ENCODE measurements around the gene HHEX. TPM values are rescaled to one million over a fixed set of nuclear protein-coding genes. Genes with fewer than 3 reads are reported as not detected.

HHEX gene
- total and polyA plus RNA-seq, 2 of the 4 experiments (the other 2 are of a cell fraction): 2.3 to 7.7 TPM

- CTCF ChIA-PET: no interaction called here
- ATAC-seq (ENCODE audit: low read depth) (no peak), DNase-seq (no peak)
- H4K20me1 ChIP-seq (ENCODE audit: insufficient read depth, low read length): 0 out of 2 replicates have a peak, but pooled peaks cover 3% of the 10 kb centered on the region
- intact Hi-C loops (cut with micrococcal nuclease): loop anchor here (5.0 kb wide), 1 partner anchor 130 kb away; no protein-coding TSS in a partner anchor
- WGBS, 2 experiments (ENCODE audit: extremely low coverage in 2 of 2, insufficient read length in 1 of 2): 60% methylated on average over 10 of the region's 34 CpGs; no CpG with 5 or more reads in 1 of the 2 experiments
- H3K9me1 ChIP-seq (ENCODE audit: insufficient read depth, low read length): peaks cover 8% of the 10 kb centered on the region; the same call in 1 of the 2 replicates
- peak overlapping the region; percentile 72 for H3K23ac ChIP-seq (ENCODE audit: low read depth, low read length)
- H3K4ac ChIP-seq (ENCODE audit: low read depth, low read length): peak overlapping the region; percentile 7; the same call in 1 of the 2 replicates
- H2BK5ac ChIP-seq (ENCODE audit: low read depth, low read length, poor library complexity, severe bottlenecking): no peak overlapping the region
- no peak overlapping the region for H2BK15ac ChIP-seq (ENCODE audit: low read depth, low read length)
- H2AK5ac ChIP-seq (ENCODE audit: low read depth, low read length): peak overlapping the region; percentile 41
- H3K9ac ChIP-seq (ENCODE audit: low read depth, low read length): peak overlapping the region; percentile 16
- H3K4me2 ChIP-seq (ENCODE audit: low read depth, low read length): peak overlapping the region; percentile 75
- dilution Hi-C loops (cut with HindIII; ENCODE audit: low sequenced_read_pairs, unreplicated experiment): no loop called here
- H4K91ac ChIP-seq (ENCODE audit: insufficient read depth, low read depth, low read length): no peak overlapping the region
- H4K8ac ChIP-seq (ENCODE audit: low read depth in 2 of 2, low read length in 2 of 2): peak overlapping the region in 1 of 2 experiments; percentile 72; a peak in 1 of 4 replicates
- H3K36me3 ChIP-seq (ENCODE audit: control insufficient read depth, insufficient read depth, low read length): peaks cover 9% of the 10 kb centered on the region
- H3K27me3 ChIP-seq (ENCODE audit: control insufficient read depth, insufficient read depth, low read length): no peaks in the 10 kb centered on the region
- H2BK20ac ChIP-seq (ENCODE audit: low read depth, low read length): no peak overlapping the region
- no TSS peak for BruUV-seq (replicated peaks)
- peak overlapping the region; percentile 8; the same call in 1 of the 2 replicates for H3K14ac ChIP-seq (replicated peaks; ENCODE audit: low read depth, low read length)
- POLR2A ChIA-PET (ENCODE audit: unreplicated experiment): no interaction called here
- H2BK120ac ChIP-seq (ENCODE audit: low read depth, low read length): no peak overlapping the region
- peak overlapping the region; percentile 3; the same call in 1 of the 2 replicates for H3K27ac ChIP-seq (ENCODE audit: insufficient read depth, low read length)
- in situ Hi-C loops (cut with MboI; ENCODE audit: low sequenced_read_pairs): no loop called here
- no peak overlapping the region; the same call in 1 of the 2 replicates for H4K5ac ChIP-seq (ENCODE audit: low read depth, low read length)
- H3K4me1 ChIP-seq (ENCODE audit: control insufficient read depth, insufficient read depth, low read length): peaks cover 23% of the 10 kb centered on the region
- H3K79me1 ChIP-seq (ENCODE audit: low read depth in 1 of 2, low read length in 2 of 2): peaks cover 16 to 53% of the 10 kb centered on the region in 2 experiments; a peak in 3 of 4 replicates
- peak overlapping the region; percentile 10; the same call in 1 of the 2 replicates for H3K4me3 ChIP-seq (ENCODE audit: insufficient read depth, low read depth, low read length)
- no peak overlapping the region for H3K56ac ChIP-seq (ENCODE audit: extremely low read depth, insufficient read depth, low read length)
- no peak overlapping the region for H3K18ac ChIP-seq (ENCODE audit: low read depth, low read length)
- H2AFZ ChIP-seq (replicated peaks; ENCODE audit: low read length, poor library complexity): peak overlapping the region; percentile 24
- H2AK9ac ChIP-seq (replicated peaks; ENCODE audit: low read depth, low read length, poor library complexity): peak overlapping the region; percentile 48
- H3K9me3 ChIP-seq (ENCODE audit: control insufficient read depth, insufficient read depth, low read length): no peaks in the 10 kb centered on the region
- TF ChIP-seq FOS (IDR thresholded peaks at IDR 0.05; ENCODE audit: low read depth, low read length) (no peak), MXI1 (IDR thresholded peaks at IDR 0.05; ENCODE audit: borderline replicate concordance, low read depth, low read length) (no peak), SMC3 (IDR thresholded peaks at IDR 0.05; ENCODE audit: low read depth, low read length) (no peak), BHLHE40 (IDR thresholded peaks at IDR 0.05; ENCODE audit: low read depth, low read length) (no peak), RFX5 (IDR thresholded peaks at IDR 0.05; ENCODE audit: low read depth, low read length) (no peak), RCOR1 (IDR thresholded peaks at IDR 0.05; ENCODE audit: insufficient replicate concordance, low read length) (no peak), NFE2L2 (IDR thresholded peaks at IDR 0.05; ENCODE audit: low read depth, low read length) (no peak), CHD1 (IDR thresholded peaks at IDR 0.05; ENCODE audit: low read depth, low read length) (no peak), RAD21 (IDR thresholded peaks at IDR 0.05; ENCODE audit: low read length) (no peak), CEBPB (IDR thresholded peaks at IDR 0.05; ENCODE audit: low read depth, low read length) (no peak), MAFK (IDR thresholded peaks at IDR 0.05; ENCODE audit: low read depth, low read length) (no peak), ELK1 (IDR thresholded peaks at IDR 0.05; ENCODE audit: borderline replicate concordance, low read depth, low read length) (no peak), MAZ (IDR thresholded peaks at IDR 0.05; ENCODE audit: borderline replicate concordance, low read depth, low read length) (no peak), POLR2A (IDR thresholded peaks at IDR 0.05; ENCODE audit: low read depth, low read length) (no peak), CTCF (conservative IDR thresholded peaks at IDR 0.05; ENCODE audit: low read depth, low read length) (no peak)
These were observed 2.4 kb downstream of the HHEX start for GRCh38 chr10:92692080-92692671.
